MCF 10A (cell line): Measurements from ENCODE around the gene DNASE2. TPM values are rescaled to one million over a fixed set of nuclear protein-coding genes. Genes with fewer than 3 reads are reported as not detected.
A peak's percentile ranks its signal among the peaks of the same experiment; 100 is the strongest.

Experiments used
- BruUV-seq: library from RNA; stranded (reverse); fragments of 400-500 nt; replicated peaks from 2 replicates; lab custom pipeline; 2021; lab: Mats Ljungman, UMichigan
- CTCF ChIA-PET: fragments of 300-600 bp; sonication (Branson Sonifier 250); formaldehyde crosslinking; extraction: SDS; loops from one replicate; lab custom pipeline; 2021; ENCODE audit warnings: antibody characterized with exemption, inconsistent platforms; lab: Yijun Ruan, JAX
- POLR2A ChIA-PET: fragments of 300-600, 350-650 bp; sonication (Branson Sonifier 250); formaldehyde crosslinking; extraction: SDS; loops from one replicate; lab custom pipeline; 2020; ENCODE audit warnings: antibody characterized with exemption, inconsistent platforms; lab: Yijun Ruan, JAX
- DNase-seq: peaks from one replicate; pipeline ENCODE4 v3.0.0-alpha.2; 2018; ENCODE audit not compliant: unreplicated experiment
- H3K27ac Mint-ChIP-seq: one replicate; pipeline ENCODE4 v1.8.0; 2022; ENCODE audit warnings: mild to moderate bottlenecking, low read depth, mixed read lengths; ENCODE audit not compliant: unreplicated experiment
- H3K27me3 Mint-ChIP-seq: one replicate; pipeline ENCODE4 v1.8.0; 2022; ENCODE audit warnings: mixed read lengths; ENCODE audit not compliant: insufficient read depth, unreplicated experiment
- H3K36me3 Mint-ChIP-seq: one replicate; pipeline ENCODE4 v1.8.0; 2022; ENCODE audit warnings: mild to moderate bottlenecking, moderate library complexity, mixed read lengths; ENCODE audit not compliant: insufficient read depth, unreplicated experiment
- H3K4me1 Mint-ChIP-seq: one replicate; pipeline ENCODE4 v1.8.0; 2022; ENCODE audit warnings: mixed read lengths; ENCODE audit not compliant: insufficient read depth, unreplicated experiment
- H3K4me3 Mint-ChIP-seq: one replicate; pipeline ENCODE4 v1.8.0; 2022; ENCODE audit warnings: mild to moderate bottlenecking, moderate library complexity, mixed read lengths; ENCODE audit not compliant: unreplicated experiment
- H3K9me3 Mint-ChIP-seq: one replicate; pipeline ENCODE4 v1.8.0; 2022; ENCODE audit warnings: mixed read lengths; ENCODE audit not compliant: unreplicated experiment
- CTCF ChIP-seq: fragments of 200-600 bp; IDR thresholded peaks from one replicate; pipeline ENCODE4 v1.8.0; 2022; ENCODE audit warnings: antibody characterized with exemption, mild to moderate bottlenecking; ENCODE audit not compliant: unreplicated experiment
- intact Hi-C: fragments of 100-400 bp; cut with micrococcal nuclease; formaldehyde crosslinking; loops from 2 replicates; pipeline ENCODE4 v1.14.1; 2022
- total RNA-seq: library from RNA; stranded (reverse); gene quantifications from 2 replicates; pipeline ENCODE4 v1.2.3, GENCODE V29; 2022

The DNASE2 gene
- total RNA-seq, 1 experiment from 2014 or later, result 26.7 TPM

- CTCF ChIA-PET, result interaction anchor here (0.7 to 2.1 kb wide), 3 partner anchors 13 to 119 kb away, joined by 3 to 11 read pairs (median 4); no protein-coding TSS in a partner anchor
- Mint-ChIP-seq H3K27ac (no peak overlapping the region), H3K4me1 (peaks cover 16% of the 10 kb centered on the region), H3K4me3 (peak overlapping the region; percentile 56), H3K9me3 (no peaks in the 10 kb centered on the region), H3K27me3 (peaks cover 23% of the 10 kb centered on the region), H3K36me3 (no peaks in the 10 kb centered on the region)
- POLR2A ChIA-PET, result interaction anchor here (0.7 kb wide), 1 partner anchor 107 kb away, joined by 4 read pairs; no protein-coding TSS in a partner anchor
- DNase-seq, result peak; percentile 47
- no TSS peak for BruUV-seq
- no peak for TF ChIP-seq CTCF
- intact Hi-C loops, result no loop called here
Measured at GRCh38 chr19:12833738-12834565, 47.3 kb downstream of the DNASE2 start.

GRCh38 chr19:12833418-12833737, 47.9 kb downstream of the DNASE2 start:
- TF ChIP-seq CTCF, result no peak
- intact Hi-C loops, result no loop called here
- POLR2A ChIA-PET, result no interaction called here
- BruUV-seq, result no TSS peak
- no peak for DNase-seq
- H3K4me3 Mint-ChIP-seq, result peak overlapping the region; percentile 26
- H3K4me1 Mint-ChIP-seq, result peaks cover 16% of the 10 kb centered on the region
- peaks cover 21% of the 10 kb centered on the region for H3K27me3 Mint-ChIP-seq
- H3K27ac Mint-ChIP-seq, result no peak overlapping the region
- CTCF ChIA-PET, result no interaction called here
- H3K9me3 Mint-ChIP-seq, result no peaks in the 10 kb centered on the region
- H3K36me3 Mint-ChIP-seq, result no peaks in the 10 kb centered on the region

GRCh38 chr19:12828494-12828893, 52.8 kb downstream of the DNASE2 start:
- H3K4me3 Mint-ChIP-seq, result no peak overlapping the region
- ChIA-PET POLR2A (no interaction called here), CTCF (interaction anchor here (2.5 kb wide), 1 partner anchor 19 kb away, joined by 21 read pairs; no protein-coding TSS in a partner anchor)
- no peaks in the 10 kb centered on the region for H3K9me3 Mint-ChIP-seq
- intact Hi-C loops, result no loop called here
- H3K4me1 Mint-ChIP-seq, result peaks cover 6% of the 10 kb centered on the region
- H3K27me3 Mint-ChIP-seq, result peaks cover 21% of the 10 kb centered on the region
- TF ChIP-seq CTCF, result no peak
- no peak overlapping the region for H3K27ac Mint-ChIP-seq
- peak; percentile 70 for DNase-seq
- BruUV-seq, result no TSS peak
- H3K36me3 Mint-ChIP-seq, result no peaks in the 10 kb centered on the region

- Mint-ChIP-seq H3K4me1 (no peaks in the 10 kb centered on the region), H3K36me3 (no peaks in the 10 kb centered on the region), H3K9me3 (peaks cover 8% of the 10 kb centered on the region), H3K4me3 (no peak overlapping the region), H3K27ac (no peak overlapping the region), H3K27me3 (no peaks in the 10 kb centered on the region)
- BruUV-seq, result no TSS peak
- TF ChIP-seq CTCF, result no peak
- no peak for DNase-seq
- ChIA-PET POLR2A (no interaction called here), CTCF (interaction anchor here (1.6 kb wide), 1 partner anchor 23 kb away, joined by 4 read pairs; no protein-coding TSS in a partner anchor)
- intact Hi-C loops, result no loop called here
Measured at GRCh38 chr19:12825254-12826131, 55.8 kb downstream of the DNASE2 start.
